ENCODE measurements around the gene PTX4. TPM values are rescaled to one million over a fixed set of nuclear protein-coding genes. Genes with fewer than 3 reads are reported as not detected.

The PTX4 gene
- polyA plus RNA-seq, 1 of the 3 experiments (the other 2 are of a cell fraction): not detected

GRCh38 chr16:1537138-1537577 is 48.4 kb upstream of the PTX4 start:
- Histone ChIP-seq H3K27ac (ENCODE audit: low read depth in 2 of 2, low read length in 1 of 2) (no peak overlapping the region; a peak in 1 of 4 replicates), H2AFZ (ENCODE audit: low read depth) (no peak overlapping the region), H3K27me3 (ENCODE audit: insufficient read depth) (no peaks in the 10 kb centered on the region), H3K4me1 (ENCODE audit: control insufficient read depth in 1 of 2, insufficient read depth in 2 of 2, low read depth in 1 of 2, low read length in 1 of 2) (peaks cover 0 to 33% of the 10 kb centered on the region in 2 experiments; a peak in 2 of 4 replicates), H3K4me2 (no peak overlapping the region), H4K20me1 (ENCODE audit: insufficient read depth) (no peaks in the 10 kb centered on the region), H3K79me2 (ENCODE audit: insufficient read depth) (no peaks in the 10 kb centered on the region), H3K9me3 (no peaks in the 10 kb centered on the region), H3K36me3 (replicated peaks in 1 of 2; ENCODE audit: control insufficient read depth in 1 of 2, insufficient read depth in 2 of 2, low read length in 1 of 2) (peaks cover 0 to 21% of the 10 kb centered on the region in 2 experiments), H3K9me2 (no peaks in the 10 kb centered on the region), H3K9ac (no peak overlapping the region), H3K4me3 (ENCODE audit: low read depth in 2 of 2, low read length in 1 of 2) (no peak overlapping the region), H3F3A (replicated peaks; ENCODE audit: insufficient read depth) (no peaks in the 10 kb centered on the region)
- no peak for DNase-seq
- CTCF ChIA-PET: interaction anchor here (1.3 kb wide), 1 partner anchor 199 kb away, joined by 3 read pairs; no protein-coding TSS in a partner anchor
- WGBS (ENCODE audit: low lambda C conversion rate): 91% methylated on average over 10 of the region's 27 CpGs
- TF ChIP-seq GATA2 (CRISPR knock-in tag; IDR thresholded peaks at IDR 0.05): no peak
- TF ChIP-seq RFX5 (IDR thresholded peaks at IDR 0.05; ENCODE audit: low read length): no peak
- TF ChIP-seq USF2 (IDR thresholded peaks at IDR 0.05; ENCODE audit: borderline replicate concordance, low read depth, low read length): no peak
- TF ChIP-seq RCOR1 (IDR thresholded peaks at IDR 0.05; ENCODE audit: low read length): no peak
- no peak for TF ChIP-seq TEAD4 (IDR thresholded peaks at IDR 0.05; ENCODE audit: borderline replicate concordance, insufficient read depth)
- no peak for TF ChIP-seq FOXJ3 (CRISPR knock-in tag; IDR thresholded peaks at IDR 0.05)
- no peak for TF ChIP-seq EP300 (IDR thresholded peaks at IDR 0.05; ENCODE audit: borderline replicate concordance in 1 of 2, low read depth in 1 of 2, low read length in 1 of 2)
- TF ChIP-seq RAD21 (IDR thresholded peaks at IDR 0.05; ENCODE audit: low read length): no peak
- TF ChIP-seq ZBTB33 (IDR thresholded peaks at IDR 0.05; ENCODE audit: borderline replicate concordance, low read depth): no peak
- TF ChIP-seq GABPA (IDR thresholded peaks at IDR 0.05; ENCODE audit: low read depth): no peak
- TF ChIP-seq EZH2phosphoT487 (IDR thresholded peaks at IDR 0.05; ENCODE audit: borderline replicate concordance, low read depth): no peak
- TF ChIP-seq MXI1 (IDR thresholded peaks at IDR 0.05; ENCODE audit: low read depth, low read length): no peak
- TF ChIP-seq CTCF (IDR thresholded peaks at IDR 0.05): no peak
- TF ChIP-seq TAF1 (IDR thresholded peaks at IDR 0.05; ENCODE audit: borderline replicate concordance, low read depth, low read length): no peak
- TF ChIP-seq MAX (IDR thresholded peaks at IDR 0.05; ENCODE audit: low read depth): no peak
- no peak for TF ChIP-seq PBX3 (IDR thresholded peaks at IDR 0.05)
- POLR2A ChIA-PET: no interaction called here
